Panc1 (cell line): Measurements from ENCODE around the gene WRAP73. TPM values are rescaled to one million over a fixed set of nuclear protein-coding genes. Genes with fewer than 3 reads are reported as not detected.

ENCODE experiments used
- ATAC-seq: fragments of 200-7000 bp; cut with Tn5 transposase; 2 replicates; pipeline ENCODE4 v1.9.1; 2020; ENCODE audit warnings: mild to moderate bottlenecking, moderate library complexity
- BruUV-seq: library from RNA; stranded (reverse); fragments of 400-500 nt; replicated peaks from 2 replicates; lab custom pipeline; 2021; lab: Mats Ljungman, UMichigan
- CTCF ChIA-PET: fragments of 300-600 bp; sonication (Branson Sonifier 250); formaldehyde crosslinking; loops from one replicate; lab custom pipeline; 2022; ENCODE audit warnings: antibody characterized with exemption; lab: Charles Lee
- POLR2A ChIA-PET: fragments of 300-600 bp; sonication (Branson Sonifier 250); formaldehyde crosslinking; loops from one replicate; lab custom pipeline; 2022; ENCODE audit warnings: antibody characterized with exemption; lab: Charles Lee
- DNase-seq: peaks from one replicate; pipeline ENCODE4 v3.0.0-alpha.2; 2010; ENCODE audit warnings: low read depth, low spot score
- H3K27ac ChIP-seq: 2 replicates; pipeline ENCODE4 v1.5.1; 2011; ENCODE audit warnings: mild to moderate bottlenecking, low read length, inconsistent platforms
- H3K27me3 ChIP-seq: fragments of 200-500 bp; sonication (Bioruptor generic); 2 replicates; pipeline ENCODE4 v1.6.0; 2014; ENCODE audit warnings: low read length, inconsistent platforms; ENCODE audit not compliant: control insufficient read depth, insufficient read depth
- H3K36me3 ChIP-seq: fragments of 200-500 bp; sonication (Bioruptor generic); 2 replicates; pipeline ENCODE4 v1.5.1; 2014; ENCODE audit warnings: inconsistent platforms, mild to moderate bottlenecking, low read length, moderate library complexity; ENCODE audit not compliant: control insufficient read depth, insufficient read depth
- H3K4me1 ChIP-seq: 2 replicates; pipeline ENCODE4 v1.5.1; 2011; ENCODE audit warnings: inconsistent platforms, mild to moderate bottlenecking, low read length, moderate library complexity; ENCODE audit not compliant: control insufficient read depth, insufficient read depth
- H3K4me3 ChIP-seq, 2 experiments: 2 replicates each; pipeline ENCODE4 v1.5.1; 2011 to 2012; ENCODE audit warnings: low read depth in 2 of 2, low read length in 2 of 2, mild to moderate bottlenecking in 2 of 2, inconsistent platforms in 1 of 2, moderate library complexity in 1 of 2
- H3K9me3 ChIP-seq: fragments of 200-500 bp; sonication (Bioruptor generic); 2 replicates; pipeline ENCODE4 v1.5.1; 2014; ENCODE audit warnings: low read depth, mild to moderate bottlenecking, inconsistent platforms, low read length, moderate library complexity; ENCODE audit not compliant: control insufficient read depth, insufficient read depth
- POLR2AphosphoS5 ChIP-seq: IDR thresholded peaks from 2 replicates; pipeline ENCODE4 v1.6.1; 2012; ENCODE audit warnings: mild to moderate bottlenecking, low read depth, low read length, moderate library complexity
- SIN3A ChIP-seq: IDR thresholded peaks from 2 replicates; pipeline ENCODE4 v1.6.1; 2012; ENCODE audit warnings: low read depth, mild to moderate bottlenecking, low read length, moderate library complexity, borderline replicate concordance; ENCODE audit not compliant: insufficient read depth
- TCF7L2 ChIP-seq: IDR thresholded peaks from 2 replicates; pipeline ENCODE4 v1.6.1; 2011; ENCODE audit warnings: mild to moderate bottlenecking, low read depth, low read length, inconsistent platforms
- in situ Hi-C: cut with HindIII; loops from 2 replicates; pipeline ENCODE4 v1.10.0; 2016; ENCODE audit warnings: low sequenced_read_pairs, low pct_unique_long_range_greater_than_20kb
- intact Hi-C: fragments of 100-400 bp; cut with micrococcal nuclease; formaldehyde crosslinking; loops from one replicate; pipeline ENCODE4 v1.10.0; 2022; ENCODE audit not compliant: unreplicated experiment
- total RNA-seq: library from RNA; stranded (reverse); gene quantifications from one replicate; pipeline ENCODE4 v1.2.1, GENCODE V29; 2021; ENCODE audit not compliant: unreplicated experiment
- TF ChIP-seq, protein P1 (sequence below), 2 experiments: IDR thresholded peaks; 2 replicates each; pipeline ENCODE4 v1.6.1; 2011 to 2012; ENCODE audit warnings: low read depth in 2 of 2, control low read depth in 1 of 2, low read length in 1 of 2, mild to moderate bottlenecking in 1 of 2, moderate library complexity in 1 of 2; ENCODE audit not compliant: insufficient read depth in 1 of 2
- TF ChIP-seq, protein P2 (sequence below): fragments of 450-650 bp; IDR thresholded peaks from 2 replicates; pipeline ENCODE4 v1.5.1; 2017; ENCODE audit warnings: mild to moderate bottlenecking

The WRAP73 gene
- total RNA-seq, 1 experiment from 2014 or later, result 27.1 TPM

GRCh38 chr1:3593745-3594144 lies 56.2 kb downstream of the WRAP73 start:
- POLR2A ChIA-PET, result interaction anchor here (0.6 kb wide), 1 partner anchor 23 kb away, joined by 6 read pairs; no protein-coding TSS in a partner anchor
- CTCF ChIA-PET, result interaction anchor here (0.7 kb wide), 1 partner anchor 26 kb away, joined by 3 read pairs; no protein-coding TSS in a partner anchor
- Histone ChIP-seq H3K4me3 (no peak overlapping the region), H3K36me3 (no peaks in the 10 kb centered on the region), H3K4me1 (peaks cover under 1% of the 10 kb centered on the region), H3K27me3 (no peaks in the 10 kb centered on the region), H3K27ac (no peak overlapping the region), H3K9me3 (no peaks in the 10 kb centered on the region)
- ATAC-seq (no peak), DNase-seq (no peak)
- intact Hi-C loops, result no loop called here
- no TSS peak for BruUV-seq
- in situ Hi-C loops, result no loop called here
- TF ChIP-seq, protein P1, sequence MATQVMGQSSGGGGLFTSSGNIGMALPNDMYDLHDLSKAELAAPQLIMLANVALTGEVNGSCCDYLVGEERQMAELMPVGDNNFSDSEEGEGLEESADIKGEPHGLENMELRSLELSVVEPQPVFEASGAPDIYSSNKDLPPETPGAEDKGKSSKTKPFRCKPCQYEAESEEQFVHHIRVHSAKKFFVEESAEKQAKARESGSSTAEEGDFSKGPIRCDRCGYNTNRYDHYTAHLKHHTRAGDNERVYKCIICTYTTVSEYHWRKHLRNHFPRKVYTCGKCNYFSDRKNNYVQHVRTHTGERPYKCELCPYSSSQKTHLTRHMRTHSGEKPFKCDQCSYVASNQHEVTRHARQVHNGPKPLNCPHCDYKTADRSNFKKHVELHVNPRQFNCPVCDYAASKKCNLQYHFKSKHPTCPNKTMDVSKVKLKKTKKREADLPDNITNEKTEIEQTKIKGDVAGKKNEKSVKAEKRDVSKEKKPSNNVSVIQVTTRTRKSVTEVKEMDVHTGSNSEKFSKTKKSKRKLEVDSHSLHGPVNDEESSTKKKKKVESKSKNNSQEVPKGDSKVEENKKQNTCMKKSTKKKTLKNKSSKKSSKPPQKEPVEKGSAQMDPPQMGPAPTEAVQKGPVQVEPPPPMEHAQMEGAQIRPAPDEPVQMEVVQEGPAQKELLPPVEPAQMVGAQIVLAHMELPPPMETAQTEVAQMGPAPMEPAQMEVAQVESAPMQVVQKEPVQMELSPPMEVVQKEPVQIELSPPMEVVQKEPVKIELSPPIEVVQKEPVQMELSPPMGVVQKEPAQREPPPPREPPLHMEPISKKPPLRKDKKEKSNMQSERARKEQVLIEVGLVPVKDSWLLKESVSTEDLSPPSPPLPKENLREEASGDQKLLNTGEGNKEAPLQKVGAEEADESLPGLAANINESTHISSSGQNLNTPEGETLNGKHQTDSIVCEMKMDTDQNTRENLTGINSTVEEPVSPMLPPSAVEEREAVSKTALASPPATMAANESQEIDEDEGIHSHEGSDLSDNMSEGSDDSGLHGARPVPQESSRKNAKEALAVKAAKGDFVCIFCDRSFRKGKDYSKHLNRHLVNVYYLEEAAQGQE (IDR thresholded peaks at IDR 0.05; ENCODE audit: insufficient read depth in 1 of 2, low read depth in 2 of 2, low read length in 1 of 2), result no peak
- no peak for TF ChIP-seq POLR2AphosphoS5
- no peak for TF ChIP-seq SIN3A
- TF ChIP-seq, protein P2, sequence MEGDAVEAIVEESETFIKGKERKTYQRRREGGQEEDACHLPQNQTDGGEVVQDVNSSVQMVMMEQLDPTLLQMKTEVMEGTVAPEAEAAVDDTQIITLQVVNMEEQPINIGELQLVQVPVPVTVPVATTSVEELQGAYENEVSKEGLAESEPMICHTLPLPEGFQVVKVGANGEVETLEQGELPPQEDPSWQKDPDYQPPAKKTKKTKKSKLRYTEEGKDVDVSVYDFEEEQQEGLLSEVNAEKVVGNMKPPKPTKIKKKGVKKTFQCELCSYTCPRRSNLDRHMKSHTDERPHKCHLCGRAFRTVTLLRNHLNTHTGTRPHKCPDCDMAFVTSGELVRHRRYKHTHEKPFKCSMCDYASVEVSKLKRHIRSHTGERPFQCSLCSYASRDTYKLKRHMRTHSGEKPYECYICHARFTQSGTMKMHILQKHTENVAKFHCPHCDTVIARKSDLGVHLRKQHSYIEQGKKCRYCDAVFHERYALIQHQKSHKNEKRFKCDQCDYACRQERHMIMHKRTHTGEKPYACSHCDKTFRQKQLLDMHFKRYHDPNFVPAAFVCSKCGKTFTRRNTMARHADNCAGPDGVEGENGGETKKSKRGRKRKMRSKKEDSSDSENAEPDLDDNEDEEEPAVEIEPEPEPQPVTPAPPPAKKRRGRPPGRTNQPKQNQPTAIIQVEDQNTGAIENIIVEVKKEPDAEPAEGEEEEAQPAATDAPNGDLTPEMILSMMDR, result no peak
- no peak for TF ChIP-seq TCF7L2

- Histone ChIP-seq H3K9me3 (no peaks in the 10 kb centered on the region), H3K4me1 (no peaks in the 10 kb centered on the region; the same call in 1 of the 2 replicates), H3K27me3 (no peaks in the 10 kb centered on the region), H3K4me3 (no peak overlapping the region), H3K27ac (no peak overlapping the region), H3K36me3 (no peaks in the 10 kb centered on the region)
- BruUV-seq, result no TSS peak
- in situ Hi-C loops (no loop called here), intact Hi-C loops (no loop called here)
- ChIA-PET POLR2A (no interaction called here), CTCF (no interaction called here)
- TF ChIP-seq, protein P2, result no peak
- TF ChIP-seq POLR2AphosphoS5 (no peak), SIN3A (no peak), TCF7L2 (no peak)
- TF ChIP-seq, protein P1 (IDR thresholded peaks at IDR 0.05; ENCODE audit: insufficient read depth in 1 of 2, low read depth in 2 of 2, low read length in 1 of 2), result no peak
- DNase-seq (no peak), ATAC-seq (no peak)
Observed at GRCh38 chr1:3593334-3593733, 56.6 kb downstream of the WRAP73 start.
